PFSK-1 (cell line): ENCODE data around the gene TUBB1.

ENCODE experiments used
- FOXP2 ChIP-seq: optimal IDR thresholded peaks from 2 replicates; pipeline ENCODE3; 2011; ENCODE audit warnings: borderline replicate concordance, control low read depth, inconsistent platforms; ENCODE audit not compliant: insufficient read depth; ENCODE audit errors: extremely low read length, extremely low read depth
- POLR2AphosphoS5 ChIP-seq: IDR thresholded peaks from 2 replicates; pipeline ENCODE4 v1.6.1; 2012; ENCODE audit warnings: low read depth, mild to moderate bottlenecking, control low read depth, low read length, moderate library complexity
- REST ChIP-seq, 2 experiments: IDR thresholded peaks; 2 replicates each; pipeline versions ENCODE4 v1.6.1 to v1.8.0; 2011 to 2012; ENCODE audit warnings: low read depth in 2 of 2, low read length in 2 of 2, control low read depth in 1 of 2, inconsistent platforms in 1 of 2, mild to moderate bottlenecking in 1 of 2, moderate library complexity in 1 of 2; ENCODE audit not compliant: insufficient read depth in 1 of 2
- SIN3A ChIP-seq: IDR thresholded peaks from 2 replicates; pipeline ENCODE4 v1.6.1; 2012; ENCODE audit warnings: mild to moderate bottlenecking, low read length, moderate library complexity, borderline replicate concordance; ENCODE audit not compliant: insufficient read depth
- TAF1 ChIP-seq: IDR thresholded peaks from 2 replicates; pipeline ENCODE4 v1.6.1; 2012; ENCODE audit warnings: low read length, control low read depth, borderline replicate concordance; ENCODE audit not compliant: insufficient read depth

TUBB1 gene

DNA sequence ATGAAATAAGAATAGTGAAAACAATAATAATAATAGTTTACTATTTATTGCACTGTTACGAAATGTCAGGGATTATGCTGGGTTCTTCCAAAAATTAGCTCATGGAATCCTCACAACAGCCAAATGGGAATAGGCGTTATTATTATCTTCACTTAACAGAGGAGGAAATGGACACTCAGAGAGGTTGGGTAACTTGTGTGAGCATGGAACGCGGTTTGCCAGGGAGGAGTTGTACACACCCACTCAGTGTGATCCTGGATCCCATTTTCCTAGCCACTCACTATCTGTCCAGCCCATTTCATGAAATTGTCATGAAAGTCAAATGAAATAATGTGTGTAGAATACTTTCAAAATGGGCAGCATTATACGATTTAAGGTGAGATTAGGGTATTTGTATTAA, 33.6 kb upstream of the TUBB1 start:
- TF ChIP-seq POLR2AphosphoS5 = no peak

DNA sequence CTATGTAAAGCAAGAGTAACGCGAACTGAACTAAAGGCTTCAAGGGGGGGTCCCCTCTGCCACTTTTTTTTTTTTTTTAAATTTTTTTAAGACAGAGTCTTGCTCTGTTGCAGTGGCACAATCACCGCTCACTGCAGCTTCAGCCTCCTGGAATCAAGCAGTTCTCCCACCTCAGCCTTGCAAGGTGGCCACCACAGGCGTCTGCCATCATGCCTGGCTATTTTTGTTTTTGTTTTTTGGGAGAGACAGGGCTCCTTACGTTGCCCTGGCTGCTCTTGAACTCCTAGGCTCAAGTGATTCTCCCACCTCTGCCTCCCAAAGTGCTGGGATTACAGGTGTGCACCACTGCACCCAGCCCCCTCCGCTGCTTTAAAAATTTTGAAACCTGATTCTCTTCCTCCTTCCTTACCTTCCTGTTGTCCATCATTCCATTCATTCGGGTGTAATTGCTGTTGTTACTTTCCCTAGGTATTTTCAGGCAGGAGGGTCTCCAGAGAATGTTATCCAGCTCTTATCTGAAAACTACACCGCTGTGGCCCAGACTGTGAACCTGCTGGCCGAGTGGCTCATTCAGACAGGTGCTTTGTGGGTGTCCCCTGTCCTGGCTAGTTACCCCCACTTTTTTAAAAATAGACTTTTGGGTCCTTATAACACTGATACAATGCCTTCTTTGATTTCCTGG, 32.8 kb upstream of the TUBB1 start:
- TF ChIP-seq REST (IDR thresholded peaks at IDR 0.05; ENCODE audit: insufficient read depth in 1 of 2, low read depth in 2 of 2, low read length in 2 of 2) (no peak), FOXP2 (no peak), TAF1 (no peak), SIN3A (no peak), POLR2AphosphoS5 (no peak)

- TF ChIP-seq SIN3A (no peak), TAF1 (no peak)
Measured at GRCh38 chr20:58986968-58987517, 32.2 kb upstream of the TUBB1 start.

- no peak for TF ChIP-seq REST (IDR thresholded peaks at IDR 0.05; ENCODE audit: insufficient read depth in 1 of 2, low read depth in 2 of 2, low read length in 2 of 2)
- TF ChIP-seq POLR2AphosphoS5 = no peak
- no peak for TF ChIP-seq SIN3A
- TF ChIP-seq FOXP2 = no peak
- no peak for TF ChIP-seq TAF1
Measured at GRCh38 chr20:58987790-58988564, 31.3 kb upstream of the TUBB1 start.

GRCh38 chr20:58988565-58988882, 30.7 kb upstream of the TUBB1 start:
- TF ChIP-seq POLR2AphosphoS5 = no peak

DNA sequence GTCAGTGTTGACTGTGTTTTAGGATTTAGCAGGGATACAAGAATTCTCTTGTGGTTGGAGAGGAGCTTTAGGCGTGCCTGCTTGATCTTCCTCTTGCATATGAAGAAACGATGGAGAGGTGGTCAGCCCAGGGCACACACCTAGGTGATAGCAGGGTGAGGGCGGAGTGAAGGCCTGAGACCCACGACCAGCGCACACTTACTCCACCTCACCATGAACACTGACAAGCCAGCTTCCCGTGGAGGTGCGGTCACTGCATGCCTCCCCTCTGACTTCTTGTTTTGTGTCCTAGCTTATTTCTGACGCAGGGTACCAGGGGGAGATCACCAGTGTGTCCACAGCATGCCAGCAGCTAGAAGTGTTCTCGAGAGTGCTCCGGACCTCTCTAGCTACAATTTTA, 30.0 kb upstream of the TUBB1 start:
- no peak for TF ChIP-seq FOXP2
- TF ChIP-seq POLR2AphosphoS5 = no peak
- no peak for TF ChIP-seq SIN3A
- TF ChIP-seq TAF1 = no peak
- no peak for TF ChIP-seq REST (IDR thresholded peaks at IDR 0.05; ENCODE audit: insufficient read depth in 1 of 2, low read depth in 2 of 2, low read length in 2 of 2)
